Panc1 (cell line): ENCODE measurements around the gene KRT4.

Experiments
- SIN3A ChIP-seq: IDR thresholded peaks from 2 replicates; pipeline ENCODE4 v1.6.1; 2012; ENCODE audit warnings: low read depth, mild to moderate bottlenecking, low read length, moderate library complexity, borderline replicate concordance; ENCODE audit not compliant: insufficient read depth
- TF ChIP-seq, protein P1 (sequence below): fragments of 450-650 bp; IDR thresholded peaks from 2 replicates; pipeline ENCODE4 v1.5.1; 2017; ENCODE audit warnings: mild to moderate bottlenecking

DNA sequence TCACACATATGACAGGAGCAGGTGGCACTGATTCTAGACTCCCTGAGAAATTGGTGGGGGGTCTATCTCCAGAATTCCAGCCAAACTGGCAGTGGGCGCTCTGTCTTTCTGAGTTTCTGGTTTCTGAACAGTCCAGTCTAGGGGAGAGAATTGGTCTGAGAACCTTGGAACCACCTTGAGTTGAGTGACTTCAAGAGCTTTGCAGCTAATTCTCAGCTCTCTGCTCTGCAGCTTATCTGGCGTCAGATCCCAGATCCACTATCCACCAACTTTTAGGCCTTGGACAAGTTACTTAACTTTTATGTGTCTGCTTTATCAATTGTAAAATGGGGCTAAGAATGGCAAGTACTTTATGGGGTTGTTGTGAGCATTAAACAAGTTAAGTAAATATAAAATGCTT lies 35.1 kb downstream of the KRT4 start:
- TF ChIP-seq SIN3A = no peak
- TF ChIP-seq, protein P1, sequence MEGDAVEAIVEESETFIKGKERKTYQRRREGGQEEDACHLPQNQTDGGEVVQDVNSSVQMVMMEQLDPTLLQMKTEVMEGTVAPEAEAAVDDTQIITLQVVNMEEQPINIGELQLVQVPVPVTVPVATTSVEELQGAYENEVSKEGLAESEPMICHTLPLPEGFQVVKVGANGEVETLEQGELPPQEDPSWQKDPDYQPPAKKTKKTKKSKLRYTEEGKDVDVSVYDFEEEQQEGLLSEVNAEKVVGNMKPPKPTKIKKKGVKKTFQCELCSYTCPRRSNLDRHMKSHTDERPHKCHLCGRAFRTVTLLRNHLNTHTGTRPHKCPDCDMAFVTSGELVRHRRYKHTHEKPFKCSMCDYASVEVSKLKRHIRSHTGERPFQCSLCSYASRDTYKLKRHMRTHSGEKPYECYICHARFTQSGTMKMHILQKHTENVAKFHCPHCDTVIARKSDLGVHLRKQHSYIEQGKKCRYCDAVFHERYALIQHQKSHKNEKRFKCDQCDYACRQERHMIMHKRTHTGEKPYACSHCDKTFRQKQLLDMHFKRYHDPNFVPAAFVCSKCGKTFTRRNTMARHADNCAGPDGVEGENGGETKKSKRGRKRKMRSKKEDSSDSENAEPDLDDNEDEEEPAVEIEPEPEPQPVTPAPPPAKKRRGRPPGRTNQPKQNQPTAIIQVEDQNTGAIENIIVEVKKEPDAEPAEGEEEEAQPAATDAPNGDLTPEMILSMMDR = no peak
